Left lung (tissue), 10 donors: Measurements from ENCODE around the gene GLIPR2. TPM values are rescaled to one million over a fixed set of nuclear protein-coding genes. Genes with fewer than 3 reads are reported as not detected.
"Not testable (repeated sequence)": the region's sequence is repeated elsewhere in the genome, so short reads cannot be mapped to it uniquely, and the experiment has no call there.

Experiments used
- ATAC-seq: fragments of 200-7000 bp; cut with Tn5 transposase; one replicate; pipeline ENCODE4 v1.9.1; 2020; ENCODE audit warnings: moderate library complexity
- DNase-seq, 4 donors: peaks; one replicate each; pipeline ENCODE4 v3.0.0-alpha.2; 2013 to 2020
- H3K27ac ChIP-seq, 2 donors: fragments of 200-600 bp; sonication (generic) in 1 of 2; one replicate each; pipeline versions ENCODE4 v1.5.0 to v1.8.0; 2020 to 2021
- H3K27me3 ChIP-seq, 2 donors: fragments of 200-600 bp; sonication (generic) in 1 of 2; one replicate each; pipeline versions ENCODE4 v1.5.0 to v1.8.0; 2020 to 2021
- H3K36me3 ChIP-seq, 2 donors: fragments of 200-600 bp; sonication (generic) in 1 of 2; one replicate each; pipeline versions ENCODE4 v1.5.0 to v1.8.0; 2020 to 2021
- H3K4me1 ChIP-seq, 2 donors: fragments of 200-600 bp; one replicate each; pipeline ENCODE4 v1.8.0; 2021
- H3K4me3 ChIP-seq, 2 donors: fragments of 200-600 bp; sonication (generic) in 1 of 2; one replicate each; pipeline versions ENCODE4 v1.5.0 to v1.8.0; 2020 to 2021; ENCODE audit warnings: mild to moderate bottlenecking in 1 of 2
- H3K9me3 ChIP-seq, 2 donors: fragments of 200-600 bp; sonication (generic) in 1 of 2; one replicate each; pipeline versions ENCODE4 v1.5.0 to v1.8.0; 2020 to 2021
- intact Hi-C, 2 donors: fragments of 100-400 bp; cut with DNase I; formaldehyde crosslinking; loops; one replicate each; pipeline versions ENCODE4 v1.11.2 to v1.14.2; 2022
- polyA plus RNA-seq, 6 donors: library from polyadenylated mRNA; unstranded; fragments of 120-200 nt; gene quantifications; one replicate each; pipeline ENCODE4 v1.2.1, GENCODE V29; 2013; ENCODE audit not compliant: insufficient read length in 6 of 6
- total RNA-seq, 2 donors: library from RNA; stranded (reverse); fragmentation: NEBNext Ultra II Directional; extraction: Animal tissue kit (Norgen Biotek cat#: 25700); gene quantifications; one replicate each; pipeline ENCODE4 v1.2.1, GENCODE V29; 2021
- TF ChIP-seq, protein P1 (sequence below), 2 donors: fragments of 200-600 bp; sonication (generic) in 1 of 2; IDR thresholded peaks; one replicate each; pipeline versions ENCODE4 v1.5.0 to v1.8.0; 2021; ENCODE audit warnings: antibody characterized with exemption in 2 of 2
- donor health status: DM: no; HTN: yes; CAD: no.
- donor health status: DM: no; HTN: no; CAD: no.

GLIPR2 gene
- total and polyA plus RNA-seq, 8 donors = 33.0 to 94.5 (median 35.8) TPM

- ATAC-seq (no peak), DNase-seq (no peak)
- H3K27ac ChIP-seq = no peak overlapping the region
- H3K9me3 ChIP-seq = no peaks in the 10 kb centered on the region
- H3K4me3 ChIP-seq = no peak overlapping the region
- no peaks in the 10 kb centered on the region for H3K36me3 ChIP-seq
- intact Hi-C loops = no loop called here
- H3K27me3 ChIP-seq = no peaks in the 10 kb centered on the region
- no peaks in the 10 kb centered on the region for H3K4me1 ChIP-seq
- TF ChIP-seq, protein P1, sequence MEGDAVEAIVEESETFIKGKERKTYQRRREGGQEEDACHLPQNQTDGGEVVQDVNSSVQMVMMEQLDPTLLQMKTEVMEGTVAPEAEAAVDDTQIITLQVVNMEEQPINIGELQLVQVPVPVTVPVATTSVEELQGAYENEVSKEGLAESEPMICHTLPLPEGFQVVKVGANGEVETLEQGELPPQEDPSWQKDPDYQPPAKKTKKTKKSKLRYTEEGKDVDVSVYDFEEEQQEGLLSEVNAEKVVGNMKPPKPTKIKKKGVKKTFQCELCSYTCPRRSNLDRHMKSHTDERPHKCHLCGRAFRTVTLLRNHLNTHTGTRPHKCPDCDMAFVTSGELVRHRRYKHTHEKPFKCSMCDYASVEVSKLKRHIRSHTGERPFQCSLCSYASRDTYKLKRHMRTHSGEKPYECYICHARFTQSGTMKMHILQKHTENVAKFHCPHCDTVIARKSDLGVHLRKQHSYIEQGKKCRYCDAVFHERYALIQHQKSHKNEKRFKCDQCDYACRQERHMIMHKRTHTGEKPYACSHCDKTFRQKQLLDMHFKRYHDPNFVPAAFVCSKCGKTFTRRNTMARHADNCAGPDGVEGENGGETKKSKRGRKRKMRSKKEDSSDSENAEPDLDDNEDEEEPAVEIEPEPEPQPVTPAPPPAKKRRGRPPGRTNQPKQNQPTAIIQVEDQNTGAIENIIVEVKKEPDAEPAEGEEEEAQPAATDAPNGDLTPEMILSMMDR (IDR thresholded peaks at IDR 0.05) = no peak
Observed at GRCh38 chr9:36177571-36177970, 41.0 kb downstream of the GLIPR2 start.

GRCh38 chr9:36180243-36180642 is 43.7 kb downstream of the GLIPR2 start:
- ATAC-seq, H3K4me1 ChIP-seq, H3K36me3 ChIP-seq, intact Hi-C loops, DNase-seq, H3K9me3 ChIP-seq, H3K4me3 ChIP-seq, H3K27me3 ChIP-seq, H3K27ac ChIP-seq: not testable (repeated sequence)

DNA sequence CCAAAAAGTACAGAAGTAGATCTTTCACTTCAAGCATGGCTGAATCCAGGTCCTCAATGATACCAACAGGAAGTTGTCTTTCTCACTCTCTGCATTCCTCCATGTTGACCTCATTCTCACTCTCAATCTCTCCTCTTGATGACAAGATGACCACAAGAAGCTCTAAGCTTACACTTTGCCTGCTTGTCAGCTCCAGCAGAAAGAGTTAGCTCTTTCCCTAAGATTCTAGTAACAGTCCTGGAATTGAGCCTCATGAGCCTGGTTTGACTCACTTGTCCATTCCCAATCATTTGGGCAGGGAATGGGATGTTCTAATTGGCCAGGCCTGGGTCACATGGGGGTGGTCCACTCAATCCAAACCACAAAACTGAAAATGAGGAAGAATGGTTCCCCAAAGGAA is 50.9 kb downstream of the GLIPR2 start:
- TF ChIP-seq, protein P1 (IDR thresholded peaks at IDR 0.05) = no peak
- intact Hi-C loops = no loop called here
- Histone ChIP-seq H3K36me3 (no peaks in the 10 kb centered on the region), H3K27me3 (no peaks in the 10 kb centered on the region), H3K27ac (no peak overlapping the region), H3K4me3 (no peak overlapping the region), H3K9me3 (no peaks in the 10 kb centered on the region), H3K4me1 (peaks cover 8 to 21% of the 10 kb centered on the region in 2 donors)
- ATAC-seq (no peak), DNase-seq (no peak)

GRCh38 chr9:36188212-36188611 is 51.7 kb downstream of the GLIPR2 start:
- no peak for ATAC-seq
- no peak for DNase-seq
- no peaks in the 10 kb centered on the region for H3K36me3 ChIP-seq
- H3K27me3 ChIP-seq = no peaks in the 10 kb centered on the region
- peaks cover 16 to 29% of the 10 kb centered on the region in 2 donors for H3K4me1 ChIP-seq
- TF ChIP-seq, protein P1 (IDR thresholded peaks at IDR 0.05) = no peak
- H3K4me3 ChIP-seq = no peak overlapping the region
- intact Hi-C loops = no loop called here
- no peaks in the 10 kb centered on the region for H3K9me3 ChIP-seq
- H3K27ac ChIP-seq = no peak overlapping the region

GRCh38 chr9:36189976-36190375 is 53.4 kb downstream of the GLIPR2 start:
- Histone ChIP-seq H3K4me3 (peak overlapping the region; percentile 87 to 93), H3K27me3 (no peaks in the 10 kb centered on the region), H3K36me3 (peaks cover 0 to 7% of the 10 kb centered on the region in 2 donors), H3K4me1 (peaks cover 33 to 47% of the 10 kb centered on the region in 2 donors), H3K27ac (peak overlapping the region; percentile 91 to 96), H3K9me3 (no peaks in the 10 kb centered on the region)
- DNase-seq = peak in 2 of 4 donors; percentile 13 to 52
- intact Hi-C loops = no loop called here
- peak; percentile 20 for ATAC-seq
- TF ChIP-seq, protein P1 (IDR thresholded peaks at IDR 0.05) = peak in 1 of 2 donors; percentile 9
